Measurements from ENCODE around the gene HLA-DQA1. TPM values are rescaled to one million over a fixed set of nuclear protein-coding genes. Genes with fewer than 3 reads are reported as not detected.
"Not testable (repeated sequence)": the region's sequence is repeated elsewhere in the genome, so short reads cannot be mapped to it uniquely, and the experiment has no call there.

Gene HLA-DQA1
- total RNA-seq, 1 donor from 2014 or later, result not detected

DNA sequence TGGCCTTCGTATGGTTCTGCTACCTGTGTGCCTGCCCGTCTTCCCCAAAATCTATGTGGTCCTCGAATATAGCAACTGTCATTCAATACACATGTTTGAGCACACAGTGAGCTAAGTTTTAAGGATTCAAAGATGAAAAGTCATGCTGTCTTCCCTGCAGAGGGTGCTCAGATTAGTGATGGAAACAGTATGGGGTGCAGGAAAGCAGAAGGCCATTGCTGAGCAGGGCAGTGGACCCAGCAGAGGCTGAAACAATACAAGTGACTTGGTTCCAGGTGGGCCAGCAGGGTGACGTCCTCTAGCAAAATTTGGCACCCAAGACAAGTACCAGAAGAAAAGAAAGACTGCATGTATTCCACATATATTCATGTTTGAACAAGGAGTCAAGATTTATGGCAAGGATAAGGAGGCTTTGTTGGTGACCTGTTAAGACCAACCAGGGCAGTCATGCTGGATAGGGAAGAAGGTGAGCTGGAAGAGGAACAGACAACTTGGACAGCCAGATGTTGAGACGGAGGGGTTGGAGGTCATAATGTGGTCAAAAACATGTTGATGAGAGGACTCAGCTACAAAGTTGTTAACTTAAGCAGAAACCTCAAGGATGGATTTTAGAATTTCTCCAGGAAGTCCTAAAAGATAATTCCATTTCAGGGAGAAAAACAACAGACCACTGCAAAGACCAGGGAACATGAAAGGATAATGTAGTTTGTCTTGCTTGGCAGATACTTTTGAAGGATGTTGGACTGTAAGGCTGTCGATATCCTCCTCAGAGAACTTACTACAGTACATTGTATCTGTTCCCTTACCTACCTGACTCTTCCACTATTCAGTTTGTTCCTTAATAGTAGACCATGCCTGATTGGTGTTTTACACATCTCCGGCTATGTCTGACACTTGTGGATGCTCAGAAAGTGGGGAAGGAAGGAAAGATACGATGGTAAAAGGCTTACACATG, 2.5 kb downstream of the HLA-DQA1 start:
- no peak for DNase-seq (ENCODE audit: low spot score)
- TF ChIP-seq EZH2 (IDR thresholded peaks at IDR 0.05) (no peak), EZH2phosphoT487 (IDR thresholded peaks at IDR 0.05) (no peak)
- TF ChIP-seq, protein P1, sequence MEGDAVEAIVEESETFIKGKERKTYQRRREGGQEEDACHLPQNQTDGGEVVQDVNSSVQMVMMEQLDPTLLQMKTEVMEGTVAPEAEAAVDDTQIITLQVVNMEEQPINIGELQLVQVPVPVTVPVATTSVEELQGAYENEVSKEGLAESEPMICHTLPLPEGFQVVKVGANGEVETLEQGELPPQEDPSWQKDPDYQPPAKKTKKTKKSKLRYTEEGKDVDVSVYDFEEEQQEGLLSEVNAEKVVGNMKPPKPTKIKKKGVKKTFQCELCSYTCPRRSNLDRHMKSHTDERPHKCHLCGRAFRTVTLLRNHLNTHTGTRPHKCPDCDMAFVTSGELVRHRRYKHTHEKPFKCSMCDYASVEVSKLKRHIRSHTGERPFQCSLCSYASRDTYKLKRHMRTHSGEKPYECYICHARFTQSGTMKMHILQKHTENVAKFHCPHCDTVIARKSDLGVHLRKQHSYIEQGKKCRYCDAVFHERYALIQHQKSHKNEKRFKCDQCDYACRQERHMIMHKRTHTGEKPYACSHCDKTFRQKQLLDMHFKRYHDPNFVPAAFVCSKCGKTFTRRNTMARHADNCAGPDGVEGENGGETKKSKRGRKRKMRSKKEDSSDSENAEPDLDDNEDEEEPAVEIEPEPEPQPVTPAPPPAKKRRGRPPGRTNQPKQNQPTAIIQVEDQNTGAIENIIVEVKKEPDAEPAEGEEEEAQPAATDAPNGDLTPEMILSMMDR (IDR thresholded peaks at IDR 0.05), result no peak
- Histone ChIP-seq H3K27me3 (no peaks in the 10 kb centered on the region), H3K4me3 (no peak overlapping the region), H3K4me2 (no peak overlapping the region), H3K36me3 (no peaks in the 10 kb centered on the region), H3K27ac (no peak overlapping the region), H3K79me2 (ENCODE audit: low read depth) (no peaks in the 10 kb centered on the region), H4K20me1 (ENCODE audit: low read depth) (no peaks in the 10 kb centered on the region), H3K4me1 (no peaks in the 10 kb centered on the region), H3K9ac (no peak overlapping the region), H3F3A (ENCODE audit: low read depth) (no peaks in the 10 kb centered on the region), H2AFZ (replicated peaks) (no peak overlapping the region), H3K9me3 (ENCODE audit: low read depth) (no peaks in the 10 kb centered on the region)
- Mint-ChIP-seq H3K36me3 (no peaks in the 10 kb centered on the region), H3K4me1 (peaks cover 8% of the 10 kb centered on the region), H3K27me3 (ENCODE audit: insufficient read depth, low read depth) (peaks cover 2% of the 10 kb centered on the region), H3K27ac (no peak overlapping the region), H3K9me3 (no peaks in the 10 kb centered on the region), H3K4me3 (no peak overlapping the region)

DNA sequence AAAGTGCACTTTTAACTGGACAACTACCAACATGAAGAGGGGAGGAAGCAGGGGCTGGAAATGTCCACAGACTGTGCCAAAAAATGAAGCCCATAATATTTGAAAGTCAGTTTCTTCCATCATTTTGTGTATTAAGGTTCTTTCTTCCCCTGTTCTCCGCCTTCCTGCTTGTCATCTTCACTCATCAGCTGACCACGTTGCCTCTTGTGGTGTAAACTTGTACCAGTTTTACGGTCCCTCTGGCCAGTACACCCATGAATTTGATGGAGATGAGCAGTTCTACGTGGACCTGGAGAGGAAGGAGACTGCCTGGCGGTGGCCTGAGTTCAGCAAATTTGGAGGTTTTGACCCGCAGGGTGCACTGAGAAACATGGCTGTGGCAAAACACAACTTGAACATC, 3.9 kb downstream of the HLA-DQA1 start:
- Histone ChIP-seq H3K79me2 (ENCODE audit: low read depth) (no peaks in the 10 kb centered on the region), H3K4me2 (no peak overlapping the region), H2AFZ (replicated peaks) (no peak overlapping the region), H3F3A (ENCODE audit: low read depth) (no peaks in the 10 kb centered on the region), H3K27ac (no peak overlapping the region), H4K20me1 (ENCODE audit: low read depth) (no peaks in the 10 kb centered on the region), H3K9ac (no peak overlapping the region), H3K27me3 (no peaks in the 10 kb centered on the region), H3K9me3 (ENCODE audit: low read depth) (no peaks in the 10 kb centered on the region), H3K4me3 (no peak overlapping the region), H3K36me3 (no peaks in the 10 kb centered on the region), H3K4me1 (no peaks in the 10 kb centered on the region)
- no peaks in the 10 kb centered on the region for H3K9me3 Mint-ChIP-seq
- H3K27me3 Mint-ChIP-seq (ENCODE audit: insufficient read depth, low read depth), result peaks cover 4% of the 10 kb centered on the region
- no peak for DNase-seq (ENCODE audit: low spot score)
- TF ChIP-seq, protein P1 (IDR thresholded peaks at IDR 0.05), result no peak
- TF ChIP-seq EZH2 (IDR thresholded peaks at IDR 0.05), result no peak
- no peak for TF ChIP-seq EZH2phosphoT487 (IDR thresholded peaks at IDR 0.05)
- peaks cover 8% of the 10 kb centered on the region for H3K4me1 Mint-ChIP-seq
- H3K4me3 Mint-ChIP-seq, result no peak overlapping the region
- no peaks in the 10 kb centered on the region for H3K36me3 Mint-ChIP-seq
- H3K27ac Mint-ChIP-seq, result no peak overlapping the region

DNA sequence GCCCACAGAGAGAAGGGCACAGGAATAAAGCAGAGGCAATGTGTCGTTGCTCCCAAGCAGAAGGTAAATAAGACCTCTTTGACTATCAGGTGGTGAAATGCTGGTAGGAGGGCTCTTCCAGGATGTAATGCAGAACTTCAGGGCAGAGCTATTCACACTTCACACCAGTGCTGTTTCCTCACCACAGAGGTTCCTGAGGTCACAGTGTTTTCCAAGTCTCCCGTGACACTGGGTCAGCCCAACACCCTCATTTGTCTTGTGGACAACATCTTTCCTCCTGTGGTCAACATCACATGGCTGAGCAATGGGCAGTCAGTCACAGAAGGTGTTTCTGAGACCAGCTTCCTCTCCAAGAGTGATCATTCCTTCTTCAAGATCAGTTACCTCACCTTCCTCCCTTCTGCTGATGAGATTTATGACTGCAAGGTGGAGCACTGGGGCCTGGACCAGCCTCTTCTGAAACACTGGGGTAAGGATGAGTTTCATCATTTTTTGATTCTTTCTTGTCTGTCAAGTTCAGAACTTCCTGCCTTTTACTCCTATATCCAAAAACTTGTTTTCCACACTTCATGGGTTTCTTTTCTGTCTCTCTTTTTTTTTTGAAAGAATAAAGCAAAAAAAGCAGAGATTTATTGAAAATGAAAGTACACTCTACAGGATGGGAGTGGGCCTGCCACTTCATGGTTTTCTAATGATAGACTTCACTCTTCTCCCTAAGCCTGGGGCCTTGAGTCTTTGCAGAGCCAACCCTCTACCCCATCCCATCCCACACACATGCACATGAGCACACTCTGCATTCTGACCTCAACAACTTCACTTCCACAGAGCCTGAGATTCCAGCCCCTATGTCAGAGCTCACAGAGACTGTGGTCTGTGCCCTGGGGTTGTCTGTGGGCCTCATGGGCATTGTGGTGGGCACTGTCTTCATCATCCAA, 4.8 kb downstream of the HLA-DQA1 start:
- H3K27me3 Mint-ChIP-seq (ENCODE audit: insufficient read depth, low read depth), result not testable (repeated sequence)

More for the DNA sequence above, 4.8 kb downstream of the HLA-DQA1 start:
- H3K27me3 ChIP-seq; H3F3A ChIP-seq (ENCODE audit: low read depth); H3K4me2 ChIP-seq; H3K36me3 Mint-ChIP-seq; H3K27ac Mint-ChIP-seq; H3K9me3 Mint-ChIP-seq; H3K4me1 ChIP-seq; DNase-seq (ENCODE audit: low spot score); H2AFZ ChIP-seq (replicated peaks); H3K9ac ChIP-seq; H3K4me3 ChIP-seq; H3K36me3 ChIP-seq; H3K79me2 ChIP-seq (ENCODE audit: low read depth); H3K4me1 Mint-ChIP-seq; H3K4me3 Mint-ChIP-seq; H3K9me3 ChIP-seq (ENCODE audit: low read depth); H4K20me1 ChIP-seq (ENCODE audit: low read depth); H3K27ac ChIP-seq: not testable (repeated sequence)

Measured in neural progenitor cell (in vitro differentiated cells).